Smooth muscle cell of the brain vasculature (primary cell): Measurements from ENCODE around the gene ACTR3.

Source experiments
- DNase-seq: peaks from one replicate; pipeline ENCODE4 v3.0.0-alpha.2; 2012; ENCODE audit warnings: low read depth, low spot score

ACTR3 gene

DNA sequence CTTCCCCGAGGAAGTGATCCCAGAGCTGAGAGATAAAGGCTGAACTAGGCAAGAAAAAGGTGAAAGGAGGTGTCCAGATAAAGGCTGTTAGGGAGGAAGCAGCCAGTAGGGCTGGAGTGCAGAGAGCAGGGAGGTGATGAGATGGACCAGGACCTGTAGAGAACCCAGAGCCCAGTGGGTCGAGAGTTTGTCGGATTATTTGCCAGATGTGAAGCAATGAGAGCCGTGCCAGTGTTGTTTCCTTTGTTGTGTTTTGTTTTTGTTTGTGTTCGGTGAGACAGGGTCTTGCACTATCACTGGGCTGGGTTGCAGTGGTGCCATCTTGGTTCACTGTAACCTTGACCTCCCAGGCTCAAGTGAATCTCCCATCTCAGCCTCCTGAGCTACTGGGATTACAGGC is 111.3 kb downstream of the ACTR3 start:
- no peak for DNase-seq

DNA sequence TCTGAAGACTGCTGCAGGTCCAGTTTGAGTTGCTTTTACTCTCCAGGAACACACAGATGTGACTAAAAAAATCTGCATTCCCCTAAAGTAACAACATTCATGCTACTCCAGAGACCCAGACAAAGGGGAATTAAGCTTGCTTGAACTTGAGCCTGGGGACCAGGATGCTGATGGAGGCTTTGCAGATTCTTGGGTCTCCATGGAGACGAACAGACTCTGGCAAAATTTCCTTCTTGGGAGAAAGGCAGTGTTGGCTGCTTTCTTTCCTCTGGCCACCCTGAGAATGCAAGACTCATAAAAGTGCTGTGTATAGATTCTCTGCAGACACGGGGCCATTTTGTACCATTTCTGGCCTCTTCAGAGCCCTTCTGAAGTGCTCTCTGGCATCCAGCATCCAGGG is 112.0 kb downstream of the ACTR3 start:
- DNase-seq = no peak

DNA sequence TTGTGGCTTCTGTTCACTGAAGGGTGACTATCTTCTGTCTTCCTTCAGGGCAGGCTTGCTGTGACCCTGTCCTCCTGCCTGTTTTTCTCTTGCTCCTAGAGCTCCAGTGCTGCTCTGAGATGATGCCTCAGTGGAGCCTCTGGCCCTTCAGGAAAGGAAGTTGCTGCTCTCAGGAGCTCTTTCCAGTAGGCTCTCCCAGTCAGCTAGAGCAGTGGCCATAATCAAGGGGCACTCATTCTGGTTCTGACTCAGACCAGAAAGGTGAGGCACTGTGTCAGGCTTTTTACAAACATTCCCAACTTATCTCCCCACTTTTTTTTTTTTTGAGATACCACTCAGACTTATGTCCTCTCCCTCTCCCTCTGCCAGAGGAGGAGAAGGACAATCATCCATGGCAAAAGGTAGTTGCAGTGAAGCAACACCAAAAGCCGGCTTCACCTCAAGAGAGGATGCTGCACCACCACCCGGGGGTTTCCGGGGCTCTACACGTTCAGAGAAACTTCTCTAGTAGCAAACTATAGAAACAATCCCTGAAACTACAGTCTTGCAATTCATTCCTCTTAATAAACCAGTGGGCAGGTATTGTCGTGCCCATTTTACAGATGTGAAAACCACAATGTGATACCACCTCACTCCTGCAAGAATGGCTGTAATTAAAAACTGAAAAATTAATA is 115.4 kb downstream of the ACTR3 start:
- no peak for DNase-seq

DNA sequence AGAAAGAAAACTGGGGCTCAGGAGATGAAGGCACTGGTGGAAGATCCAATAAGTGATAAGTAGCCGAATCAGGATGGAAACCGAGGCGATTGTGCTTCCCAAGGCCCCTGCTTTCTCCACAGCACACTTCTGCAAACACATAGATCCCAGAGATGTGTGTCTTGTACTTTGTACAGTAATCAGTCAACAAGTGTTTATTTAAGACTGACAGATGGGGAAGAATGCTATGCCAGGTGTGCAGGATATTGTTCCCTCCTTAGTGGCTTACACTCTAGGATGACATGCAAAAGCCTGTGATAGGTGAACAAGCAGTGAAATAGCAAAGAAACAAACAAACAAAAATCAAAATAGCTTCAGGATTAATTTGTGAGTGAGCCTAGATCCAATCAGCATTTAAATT is 116.6 kb downstream of the ACTR3 start:
- DNase-seq = no peak

DNA sequence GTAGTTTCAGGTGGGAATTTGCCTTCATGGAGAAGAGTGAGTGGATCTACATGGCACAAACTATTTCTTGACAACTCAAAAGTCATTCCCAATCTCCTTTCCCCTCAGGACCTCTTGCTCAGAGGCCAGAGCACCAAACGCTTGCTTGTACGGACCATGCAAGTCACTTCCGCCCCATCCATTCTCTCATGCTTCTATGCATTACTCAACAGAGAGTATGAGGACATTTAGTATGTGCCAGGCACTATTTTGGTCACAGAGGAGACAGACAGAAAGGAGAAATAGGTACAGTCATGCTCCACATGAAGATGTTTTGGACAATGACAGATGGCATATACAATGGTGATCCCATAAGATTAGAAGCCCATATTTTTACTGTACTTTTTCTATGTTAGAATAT is 117.5 kb downstream of the ACTR3 start:
- no peak for DNase-seq

DNA sequence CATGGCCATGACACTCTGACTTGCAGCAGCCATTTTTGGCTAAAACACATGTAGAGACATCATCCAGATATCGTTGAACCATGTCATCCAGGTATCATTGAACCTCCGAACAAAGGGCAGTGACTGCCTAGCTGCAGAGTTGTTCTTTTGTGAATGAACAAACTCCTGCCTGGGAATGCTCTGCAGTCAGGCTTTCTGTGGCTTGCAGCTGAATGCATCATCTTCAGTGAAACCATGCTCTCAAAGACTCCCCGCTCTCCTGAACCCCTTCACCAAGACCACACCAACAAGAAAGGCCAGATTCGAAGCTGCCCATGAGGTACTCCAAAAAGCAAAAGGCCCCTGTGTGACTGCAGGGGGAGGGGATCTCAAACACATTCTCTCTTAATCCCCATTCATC is 118.8 kb downstream of the ACTR3 start:
- no peak for DNase-seq

DNA sequence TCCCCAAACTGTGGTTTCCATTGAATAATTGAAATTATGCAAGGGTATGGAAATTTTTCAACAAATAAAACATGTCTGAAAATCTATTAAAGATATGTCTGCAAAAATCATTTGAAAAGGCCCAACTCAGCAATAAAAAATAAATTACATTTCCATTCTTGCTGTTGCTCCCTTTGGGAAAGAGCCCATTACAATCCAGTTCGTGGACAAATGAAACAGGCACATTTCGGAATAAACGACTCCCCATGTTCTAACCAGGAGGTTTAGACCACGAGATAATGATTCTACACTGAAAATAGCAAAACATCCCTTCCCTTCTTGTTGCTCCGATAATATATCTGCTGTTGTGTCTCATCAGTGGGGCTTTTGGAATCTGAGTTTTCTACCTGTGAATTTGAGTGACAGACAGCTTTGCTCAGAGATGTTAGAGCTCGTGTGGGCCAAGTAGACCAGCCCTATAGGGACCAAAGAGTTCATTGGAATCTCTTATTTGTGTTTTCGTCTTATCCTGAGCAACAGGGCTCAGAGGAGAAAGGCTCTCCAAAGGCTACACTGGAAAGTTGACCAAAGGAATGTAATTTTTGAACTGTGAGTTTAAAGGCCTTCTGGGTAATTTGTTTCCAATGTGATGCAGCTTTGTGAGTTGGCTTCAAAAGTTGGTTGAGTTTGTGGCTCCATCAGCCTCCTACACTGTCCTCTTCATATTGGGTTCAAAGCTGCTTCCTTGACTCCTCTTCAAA is 119.5 kb downstream of the ACTR3 start:
- no peak for DNase-seq

DNA sequence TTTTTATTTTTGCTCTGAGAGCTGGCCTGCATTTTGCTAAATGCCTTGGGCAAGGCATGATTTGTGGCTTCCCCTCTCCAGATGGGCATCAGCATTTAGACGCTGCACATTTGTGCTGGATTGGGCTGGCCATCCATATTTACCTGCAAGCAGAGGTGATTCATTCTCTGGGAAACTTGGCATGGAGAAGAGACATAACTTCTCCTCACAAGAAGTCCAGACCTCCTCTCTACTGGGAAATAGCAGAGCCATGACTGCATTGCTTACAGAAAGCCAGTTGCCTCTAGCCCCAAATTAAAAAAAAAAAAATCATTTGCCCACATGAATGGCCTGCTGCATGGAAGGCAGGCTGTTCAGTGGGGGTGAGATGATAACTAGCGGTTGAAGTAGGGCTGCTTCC is 120.1 kb downstream of the ACTR3 start:
- DNase-seq = no peak

DNA sequence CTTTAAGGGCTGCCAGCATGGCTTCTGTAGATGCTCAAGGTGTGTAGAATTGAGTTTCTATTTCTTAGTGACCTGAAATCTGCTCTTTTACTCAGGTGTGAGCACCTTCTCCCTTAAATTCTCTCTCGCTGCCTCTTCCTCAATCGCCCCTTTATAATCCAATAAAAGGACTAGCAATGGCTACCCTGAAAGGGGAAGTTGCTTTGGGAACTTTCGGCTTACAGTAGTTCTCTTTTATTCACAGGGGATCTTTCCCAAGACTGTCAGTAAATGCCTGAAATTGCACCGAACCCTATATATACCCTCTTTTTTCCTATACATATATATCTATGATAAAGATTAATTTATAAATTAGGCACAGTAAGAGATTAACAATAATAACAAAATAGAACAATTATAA is 121.8 kb downstream of the ACTR3 start:
- DNase-seq = no peak
